ENCODE data around the gene RAET1E.
"Not testable (repeated sequence)": the region's sequence is repeated elsewhere in the genome, so short reads cannot be mapped to it uniquely, and the experiment has no call there.

Gene RAET1E

GRCh38 chr6:149919834-149920225 lies 21.9 kb upstream of the RAET1E start:
- no peak overlapping the region for H3K27ac ChIP-seq
- peaks cover 6 to 13% of the 10 kb centered on the region in 2 experiments for H3K4me1 ChIP-seq (ENCODE audit: control insufficient read depth in 1 of 2, insufficient read depth in 1 of 2, low read depth in 1 of 2, low read length in 1 of 2)
- H3K27me3 ChIP-seq = peaks cover 69% of the 10 kb centered on the region
- H3K9me3 ChIP-seq = no peaks in the 10 kb centered on the region
- H3K4me3 ChIP-seq (ENCODE audit: low read depth in 1 of 2, low read length in 1 of 2) = no peak overlapping the region
- TF ChIP-seq CTCF (IDR thresholded peaks at IDR 0.05) = no peak
- H3K36me3 ChIP-seq = no peaks in the 10 kb centered on the region

- H3K27ac ChIP-seq; H3K4me3 ChIP-seq (ENCODE audit: low read depth in 1 of 2, low read length in 1 of 2); H3K9me3 ChIP-seq; H3K36me3 ChIP-seq: not testable (repeated sequence)
- Histone ChIP-seq H3K27me3 (peaks cover 63% of the 10 kb centered on the region), H3K4me1 (ENCODE audit: control insufficient read depth in 1 of 2, insufficient read depth in 1 of 2, low read depth in 1 of 2, low read length in 1 of 2) (peaks cover 6 to 13% of the 10 kb centered on the region in 2 experiments)
These were observed 21.4 kb upstream of the RAET1E start for GRCh38 chr6:149919126-149919833.

- no peak for TF ChIP-seq CTCF (IDR thresholded peaks at IDR 0.05)
- Histone ChIP-seq H3K9me3 (no peaks in the 10 kb centered on the region), H3K27ac (no peak overlapping the region), H3K36me3 (no peaks in the 10 kb centered on the region), H3K4me1 (ENCODE audit: control insufficient read depth in 1 of 2, insufficient read depth in 1 of 2, low read depth in 1 of 2, low read length in 1 of 2) (peaks cover 6 to 11% of the 10 kb centered on the region in 2 experiments), H3K4me3 (ENCODE audit: low read depth in 1 of 2, low read length in 1 of 2) (no peak overlapping the region), H3K27me3 (peaks cover 62% of the 10 kb centered on the region)
These were observed 20.4 kb upstream of the RAET1E start for GRCh38 chr6:149918151-149918905.

GRCh38 chr6:149917679-149918078 lies 19.8 kb upstream of the RAET1E start:
- Histone ChIP-seq H3K36me3 (no peaks in the 10 kb centered on the region), H3K4me3 (ENCODE audit: low read depth in 1 of 2, low read length in 1 of 2) (no peak overlapping the region), H3K4me1 (ENCODE audit: control insufficient read depth in 1 of 2, insufficient read depth in 1 of 2, low read depth in 1 of 2, low read length in 1 of 2) (peaks cover 2 to 4% of the 10 kb centered on the region in 2 experiments), H3K27ac (no peak overlapping the region), H3K9me3 (no peaks in the 10 kb centered on the region), H3K27me3 (peaks cover 62% of the 10 kb centered on the region)
- TF ChIP-seq CTCF (IDR thresholded peaks at IDR 0.05) = no peak

GRCh38 chr6:149915970-149916865 lies 18.3 kb upstream of the RAET1E start:
- no peak for TF ChIP-seq CTCF (IDR thresholded peaks at IDR 0.05)
- no peaks in the 10 kb centered on the region for H3K9me3 ChIP-seq
- H3K4me1 ChIP-seq (ENCODE audit: control insufficient read depth in 1 of 2, insufficient read depth in 1 of 2, low read depth in 1 of 2, low read length in 1 of 2) = no peaks in the 10 kb centered on the region
- peaks cover 59% of the 10 kb centered on the region for H3K27me3 ChIP-seq
- no peaks in the 10 kb centered on the region for H3K36me3 ChIP-seq
- H3K4me3 ChIP-seq (ENCODE audit: low read depth in 1 of 2, low read length in 1 of 2) = no peak overlapping the region
- no peak overlapping the region for H3K27ac ChIP-seq
